GM13977 (cell line): Measurements from ENCODE around the gene NACC1.

Experiments
- DNase-seq: peaks from one replicate; pipeline ENCODE4 v3.0.0; 2012; ENCODE audit warnings: low spot score
- CTCF ChIP-seq: IDR thresholded peaks from 2 replicates; pipeline ENCODE4 v1.5.1; 2012; ENCODE audit warnings: mild to moderate bottlenecking, control low read depth; ENCODE audit not compliant: insufficient read depth; ENCODE audit errors: extremely low read depth, missing control alignments
- in situ Hi-C: fragments of 300-500 bp; cut with MboI; formaldehyde crosslinking; loops from one replicate; pipeline ENCODE4 v1.12.0; 2022; ENCODE audit warnings: low sequenced_read_pairs, low pct_unique_long_range_greater_than_20kb, mixed read lengths, inconsistent platforms; ENCODE audit not compliant: unreplicated experiment

NACC1 gene

GRCh38 chr19:13151605-13152355 is 33.7 kb downstream of the NACC1 start:
- TF ChIP-seq CTCF, result no peak
- in situ Hi-C loops, result no loop called here
- DNase-seq, result peak; percentile 98

GRCh38 chr19:13152356-13152973 is 34.4 kb downstream of the NACC1 start:
- DNase-seq, result no peak
- TF ChIP-seq CTCF, result no peak
- in situ Hi-C loops, result no loop called here

- in situ Hi-C loops, result no loop called here
- peak; percentile 42 for TF ChIP-seq CTCF
- DNase-seq, result peak; percentile 95
Measured at GRCh38 chr19:13152974-13153568, 35.0 kb downstream of the NACC1 start.

- DNase-seq, result peak; percentile 34
- in situ Hi-C loops, result no loop called here
- TF ChIP-seq CTCF, result peak; percentile 22
Measured at GRCh38 chr19:13153569-13154240, 35.6 kb downstream of the NACC1 start.

- in situ Hi-C loops, result no loop called here
- TF ChIP-seq CTCF, result no peak
- DNase-seq, result peak; percentile 61
Measured at GRCh38 chr19:13154241-13154778, 36.2 kb downstream of the NACC1 start.

GRCh38 chr19:13154911-13155471 is 36.9 kb downstream of the NACC1 start:
- in situ Hi-C loops, result no loop called here
- peak; percentile 25 for TF ChIP-seq CTCF
- DNase-seq, result peak; percentile 83
